HepG2 (cell line): ENCODE data around the gene LIM2. TPM values are rescaled to one million over a fixed set of nuclear protein-coding genes. Genes with fewer than 3 reads are reported as not detected.

Experiments used
- EED ChIP-seq: sonication (generic); formaldehyde crosslinking; IDR thresholded peaks from 2 replicates; pipeline ENCODE4 v1.5.0; 2020; ENCODE audit warnings: mild to moderate bottlenecking, missing genetic modification reagents
- NCOR1 ChIP-seq: fragments of 200-600 bp; sonication (generic); IDR thresholded peaks from 2 replicates; pipeline ENCODE4 v1.7.0; 2017; ENCODE audit warnings: antibody characterized with exemption, low read length, borderline replicate concordance
- NRL ChIP-seq: sonication (generic); formaldehyde crosslinking; IDR thresholded peaks from 2 replicates; pipeline ENCODE4 v1.5.0; 2020; ENCODE audit warnings: missing genetic modification reagents, mild to moderate bottlenecking, moderate library complexity, borderline replicate concordance
- RAD21 ChIP-seq: fragments of 450-650 bp; formaldehyde crosslinking; IDR thresholded peaks from 2 replicates; pipeline ENCODE4 v1.5.0; 2020; ENCODE audit warnings: mild to moderate bottlenecking
- YEATS4 ChIP-seq: sonication (generic); formaldehyde crosslinking; IDR thresholded peaks from 2 replicates; pipeline ENCODE4 v1.4.0; 2020; ENCODE audit warnings: missing genetic modification reagents, borderline replicate concordance
- ZFP36L1 ChIP-seq: sonication (generic); formaldehyde crosslinking; IDR thresholded peaks from 2 replicates; pipeline ENCODE4 v1.8.0; 2022; ENCODE audit warnings: mild to moderate bottlenecking, missing genetic modification reagents, moderate library complexity
- ZNF143 ChIP-seq: sonication (generic); formaldehyde crosslinking; IDR thresholded peaks from 2 replicates; pipeline ENCODE4 v1.4.0; 2020; ENCODE audit warnings: missing genetic modification reagents
- ZNF17 ChIP-seq: sonication (generic); formaldehyde crosslinking; IDR thresholded peaks from 2 replicates; pipeline ENCODE4 v1.5.0; 2020; ENCODE audit warnings: mild to moderate bottlenecking, missing genetic modification reagents
- ZNF598 ChIP-seq: sonication (generic); formaldehyde crosslinking; IDR thresholded peaks from 2 replicates; pipeline ENCODE4 v1.5.1; 2020; ENCODE audit warnings: mild to moderate bottlenecking, missing genetic modification reagents, borderline replicate concordance
- ZNF839 ChIP-seq: sonication (generic); formaldehyde crosslinking; IDR thresholded peaks from 2 replicates; pipeline ENCODE4 v1.4.0; 2020; ENCODE audit warnings: missing genetic modification reagents, mild to moderate bottlenecking, borderline replicate concordance
- ZNF850 ChIP-seq: sonication (generic); formaldehyde crosslinking; conservative IDR thresholded peaks from 2 replicates; pipeline ENCODE4 v1.9.0; 2021; ENCODE audit warnings: mild to moderate bottlenecking, missing genetic modification reagents
- polyA plus RNA-seq, 8 experiments: library from polyadenylated mRNA; depleted of rRNA in 3 of 8; stranded (reverse) in 7 of 8; unstranded in 1 of 8; fragments of >200 nt; fragmentation: Illumina TruSeq in 4 of 8; extraction: Trizol in 4 of 8; gene quantifications; 2 replicates each; pipeline versions ENCODE4 v1.2.1 to v1.2.3, GENCODE V29; 2011 to 2016; ENCODE audit warnings: low read depth in 4 of 8, missing spikeins in 1 of 8, mixed read lengths in 1 of 8; ENCODE audit not compliant: insufficient read depth in 1 of 8
- total RNA-seq, 5 experiments: library from RNA; depleted of rRNA; stranded (reverse); fragments of >200 nt; fragmentation: Illumina TruSeq; extraction: Trizol; gene quantifications; 2 replicates each; pipeline ENCODE4 v1.2.3, GENCODE V29; 2016; ENCODE audit warnings: low read depth in 1 of 5
- TF ChIP-seq, protein P1 (sequence below): sonication (generic); formaldehyde crosslinking; IDR thresholded peaks from 2 replicates; pipeline ENCODE4 v1.5.0; 2020; ENCODE audit warnings: mild to moderate bottlenecking, missing genetic modification reagents, borderline replicate concordance
- TF ChIP-seq, protein P2 (sequence below): sonication (generic); formaldehyde crosslinking; IDR thresholded peaks from 2 replicates; pipeline ENCODE4 v1.4.0; 2020; ENCODE audit warnings: missing genetic modification reagents, mild to moderate bottlenecking, borderline replicate concordance
- TF ChIP-seq, protein P3 (sequence below): sonication (generic); formaldehyde crosslinking; IDR thresholded peaks from 2 replicates; pipeline ENCODE4 v1.8.0; 2022; ENCODE audit warnings: missing genetic modification reagents, mild to moderate bottlenecking, moderate library complexity, borderline replicate concordance

LIM2 gene
- total and polyA plus RNA-seq, 2 of the 13 experiments (the other 11 are each of a cell fraction or from before 2014, with no cell fraction given) = 1.3 TPM; not detected in 1

DNA sequence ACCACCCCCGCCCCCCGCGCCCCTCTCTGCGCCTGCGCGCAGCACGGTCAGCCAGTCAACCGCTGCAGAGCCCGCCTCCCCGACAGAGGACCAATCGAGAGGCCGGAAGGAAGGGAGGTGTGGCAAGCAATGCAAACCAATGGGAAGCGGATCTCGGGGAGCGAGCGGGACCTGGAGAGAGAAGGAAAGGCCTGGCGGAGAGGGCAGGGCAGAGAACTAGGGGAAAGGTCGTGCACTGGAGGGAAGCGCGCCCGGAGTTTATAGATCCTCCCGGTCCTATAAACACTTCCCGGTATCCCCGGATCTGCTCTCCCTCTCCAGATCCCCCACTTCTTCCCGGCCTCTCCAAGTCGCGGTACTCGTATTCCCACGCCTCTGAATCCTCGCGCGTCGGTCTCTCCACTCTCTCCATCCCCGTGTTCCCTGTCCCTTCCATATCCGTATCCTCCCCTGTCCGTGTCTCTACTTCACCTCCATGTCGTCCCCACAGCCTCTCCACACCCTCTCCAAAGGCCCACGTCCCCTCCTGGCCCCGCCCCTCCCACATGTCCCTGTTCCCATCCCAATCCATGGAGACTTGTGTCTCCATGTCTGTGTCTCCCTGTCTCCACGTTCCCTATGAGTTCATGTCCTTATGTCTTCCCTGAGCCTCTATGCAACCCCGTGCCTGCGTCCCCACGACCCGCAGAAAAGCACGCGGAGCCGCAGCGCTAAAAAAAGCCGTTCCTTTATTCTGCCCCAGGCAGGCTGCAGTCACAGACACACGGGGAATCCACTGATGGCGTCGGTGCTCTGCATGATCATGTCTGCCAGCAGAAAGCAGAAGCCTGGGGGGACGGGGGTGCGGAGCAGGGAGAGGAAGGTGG is 21.2 kb downstream of the LIM2 start (continued):
- TF ChIP-seq, protein P1, sequence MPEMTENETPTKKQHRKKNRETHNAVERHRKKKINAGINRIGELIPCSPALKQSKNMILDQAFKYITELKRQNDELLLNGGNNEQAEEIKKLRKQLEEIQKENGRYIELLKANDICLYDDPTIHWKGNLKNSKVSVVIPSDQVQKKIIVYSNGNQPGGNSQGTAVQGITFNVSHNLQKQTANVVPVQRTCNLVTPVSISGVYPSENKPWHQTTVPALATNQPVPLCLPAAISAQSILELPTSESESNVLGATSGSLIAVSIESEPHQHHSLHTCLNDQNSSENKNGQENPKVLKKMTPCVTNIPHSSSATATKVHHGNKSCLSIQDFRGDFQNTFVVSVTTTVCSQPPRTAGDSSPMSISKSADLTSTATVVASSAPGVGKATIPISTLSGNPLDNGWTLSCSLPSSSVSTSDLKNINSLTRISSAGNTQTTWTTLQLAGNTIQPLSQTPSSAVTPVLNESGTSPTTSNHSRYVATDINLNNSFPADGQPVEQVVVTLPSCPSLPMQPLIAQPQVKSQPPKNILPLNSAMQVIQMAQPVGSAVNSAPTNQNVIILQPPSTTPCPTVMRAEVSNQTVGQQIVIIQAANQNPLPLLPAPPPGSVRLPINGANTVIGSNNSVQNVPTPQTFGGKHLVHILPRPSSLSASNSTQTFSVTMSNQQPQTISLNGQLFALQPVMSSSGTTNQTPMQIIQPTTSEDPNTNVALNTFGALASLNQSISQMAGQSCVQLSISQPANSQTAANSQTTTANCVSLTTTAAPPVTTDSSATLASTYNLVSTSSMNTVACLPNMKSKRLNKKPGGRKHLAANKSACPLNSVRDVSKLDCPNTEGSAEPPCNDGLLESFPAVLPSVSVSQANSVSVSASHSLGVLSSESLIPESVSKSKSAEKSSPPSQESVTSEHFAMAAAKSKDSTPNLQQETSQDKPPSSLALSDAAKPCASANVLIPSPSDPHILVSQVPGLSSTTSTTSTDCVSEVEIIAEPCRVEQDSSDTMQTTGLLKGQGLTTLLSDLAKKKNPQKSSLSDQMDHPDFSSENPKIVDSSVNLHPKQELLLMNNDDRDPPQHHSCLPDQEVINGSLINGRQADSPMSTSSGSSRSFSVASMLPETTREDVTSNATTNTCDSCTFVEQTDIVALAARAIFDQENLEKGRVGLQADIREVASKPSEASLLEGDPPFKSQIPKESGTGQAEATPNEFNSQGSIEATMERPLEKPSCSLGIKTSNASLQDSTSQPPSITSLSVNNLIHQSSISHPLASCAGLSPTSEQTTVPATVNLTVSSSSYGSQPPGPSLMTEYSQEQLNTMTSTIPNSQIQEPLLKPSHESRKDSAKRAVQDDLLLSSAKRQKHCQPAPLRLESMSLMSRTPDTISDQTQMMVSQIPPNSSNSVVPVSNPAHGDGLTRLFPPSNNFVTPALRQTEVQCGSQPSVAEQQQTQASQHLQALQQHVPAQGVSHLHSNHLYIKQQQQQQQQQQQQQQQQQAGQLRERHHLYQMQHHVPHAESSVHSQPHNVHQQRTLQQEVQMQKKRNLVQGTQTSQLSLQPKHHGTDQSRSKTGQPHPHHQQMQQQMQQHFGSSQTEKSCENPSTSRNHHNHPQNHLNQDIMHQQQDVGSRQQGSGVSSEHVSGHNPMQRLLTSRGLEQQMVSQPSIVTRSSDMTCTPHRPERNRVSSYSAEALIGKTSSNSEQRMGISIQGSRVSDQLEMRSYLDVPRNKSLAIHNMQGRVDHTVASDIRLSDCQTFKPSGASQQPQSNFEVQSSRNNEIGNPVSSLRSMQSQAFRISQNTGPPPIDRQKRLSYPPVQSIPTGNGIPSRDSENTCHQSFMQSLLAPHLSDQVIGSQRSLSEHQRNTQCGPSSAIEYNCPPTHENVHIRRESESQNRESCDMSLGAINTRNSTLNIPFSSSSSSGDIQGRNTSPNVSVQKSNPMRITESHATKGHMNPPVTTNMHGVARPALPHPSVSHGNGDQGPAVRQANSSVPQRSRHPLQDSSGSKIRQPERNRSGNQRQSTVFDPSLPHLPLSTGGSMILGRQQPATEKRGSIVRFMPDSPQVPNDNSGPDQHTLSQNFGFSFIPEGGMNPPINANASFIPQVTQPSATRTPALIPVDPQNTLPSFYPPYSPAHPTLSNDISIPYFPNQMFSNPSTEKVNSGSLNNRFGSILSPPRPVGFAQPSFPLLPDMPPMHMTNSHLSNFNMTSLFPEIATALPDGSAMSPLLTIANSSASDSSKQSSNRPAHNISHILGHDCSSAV = no peak
- no peak for TF ChIP-seq YEATS4 (CRISPR knock-in tag)
- no peak for TF ChIP-seq ZNF598 (CRISPR knock-in tag)
- peak; percentile 67; the same call in 1 of the 2 replicates for TF ChIP-seq EED (CRISPR knock-in tag)
- TF ChIP-seq NRL (CRISPR knock-in tag) = 0 out of 2 replicates have a peak, but pooled peaks have one; percentile 31
- TF ChIP-seq, protein P2, sequence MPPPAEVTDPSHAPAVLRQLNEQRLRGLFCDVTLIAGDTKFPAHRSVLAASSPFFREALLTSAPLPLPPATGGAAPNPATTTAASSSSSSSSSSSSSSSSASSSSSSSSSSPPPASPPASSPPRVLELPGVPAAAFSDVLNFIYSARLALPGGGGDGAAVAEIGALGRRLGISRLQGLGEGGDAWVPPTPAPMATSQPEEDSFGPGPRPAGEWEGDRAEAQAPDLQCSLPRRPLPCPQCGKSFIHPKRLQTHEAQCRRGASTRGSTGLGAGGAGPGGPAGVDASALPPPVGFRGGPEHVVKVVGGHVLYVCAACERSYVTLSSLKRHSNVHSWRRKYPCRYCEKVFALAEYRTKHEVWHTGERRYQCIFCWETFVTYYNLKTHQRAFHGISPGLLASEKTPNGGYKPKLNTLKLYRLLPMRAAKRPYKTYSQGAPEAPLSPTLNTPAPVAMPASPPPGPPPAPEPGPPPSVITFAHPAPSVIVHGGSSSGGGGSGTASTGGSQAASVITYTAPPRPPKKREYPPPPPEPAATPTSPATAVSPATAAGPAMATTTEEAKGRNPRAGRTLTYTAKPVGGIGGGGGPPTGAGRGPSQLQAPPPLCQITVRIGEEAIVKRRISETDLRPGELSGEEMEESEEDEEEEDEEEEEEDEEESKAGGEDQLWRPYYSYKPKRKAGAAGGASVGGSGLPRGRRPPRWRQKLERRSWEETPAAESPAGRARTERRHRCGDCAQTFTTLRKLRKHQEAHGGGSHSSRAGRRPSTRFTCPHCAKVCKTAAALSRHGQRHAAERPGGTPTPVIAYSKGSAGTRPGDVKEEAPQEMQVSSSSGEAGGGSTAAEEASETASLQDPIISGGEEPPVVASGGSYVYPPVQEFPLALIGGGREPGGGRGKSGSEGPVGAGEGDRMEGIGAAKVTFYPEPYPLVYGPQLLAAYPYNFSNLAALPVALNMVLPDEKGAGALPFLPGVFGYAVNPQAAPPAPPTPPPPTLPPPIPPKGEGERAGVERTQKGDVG (CRISPR knock-in tag) = no peak
- TF ChIP-seq ZNF143 (CRISPR knock-in tag) = no peak
- TF ChIP-seq ZNF17 (CRISPR knock-in tag) = no peak
- no peak for TF ChIP-seq ZNF839 (CRISPR knock-in tag)
- TF ChIP-seq ZFP36L1 (CRISPR knock-in tag) = peak; percentile 44; the same call in 1 of the 2 replicates
- TF ChIP-seq, protein P3, sequence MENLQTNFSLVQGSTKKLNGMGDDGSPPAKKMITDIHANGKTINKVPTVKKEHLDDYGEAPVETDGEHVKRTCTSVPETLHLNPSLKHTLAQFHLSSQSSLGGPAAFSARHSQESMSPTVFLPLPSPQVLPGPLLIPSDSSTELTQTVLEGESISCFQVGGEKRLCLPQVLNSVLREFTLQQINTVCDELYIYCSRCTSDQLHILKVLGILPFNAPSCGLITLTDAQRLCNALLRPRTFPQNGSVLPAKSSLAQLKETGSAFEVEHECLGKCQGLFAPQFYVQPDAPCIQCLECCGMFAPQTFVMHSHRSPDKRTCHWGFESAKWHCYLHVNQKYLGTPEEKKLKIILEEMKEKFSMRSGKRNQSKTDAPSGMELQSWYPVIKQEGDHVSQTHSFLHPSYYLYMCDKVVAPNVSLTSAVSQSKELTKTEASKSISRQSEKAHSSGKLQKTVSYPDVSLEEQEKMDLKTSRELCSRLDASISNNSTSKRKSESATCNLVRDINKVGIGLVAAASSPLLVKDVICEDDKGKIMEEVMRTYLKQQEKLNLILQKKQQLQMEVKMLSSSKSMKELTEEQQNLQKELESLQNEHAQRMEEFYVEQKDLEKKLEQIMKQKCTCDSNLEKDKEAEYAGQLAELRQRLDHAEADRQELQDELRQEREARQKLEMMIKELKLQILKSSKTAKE = no peak
- TF ChIP-seq RAD21 (CRISPR knock-in tag) = peak; percentile 37; the same call in 1 of the 2 replicates
- TF ChIP-seq ZNF850 (CRISPR knock-in tag) = no peak
- no peak; the same call in 1 of the 2 replicates for TF ChIP-seq NCOR1
